ENCODE results near the gene DGKD. TPM values are rescaled to one million over a fixed set of nuclear protein-coding genes. Genes with fewer than 3 reads are reported as not detected.
A peak's percentile ranks its signal among the peaks of the same experiment; 100 is the strongest.
"Not testable (repeated sequence)": the region's sequence is repeated elsewhere in the genome, so short reads cannot be mapped to it uniquely, and the experiment has no call there.

DGKD gene
- polyA plus RNA-seq, 3 donors, result 14.5 to 67.5 (median 16.6) TPM

DNA sequence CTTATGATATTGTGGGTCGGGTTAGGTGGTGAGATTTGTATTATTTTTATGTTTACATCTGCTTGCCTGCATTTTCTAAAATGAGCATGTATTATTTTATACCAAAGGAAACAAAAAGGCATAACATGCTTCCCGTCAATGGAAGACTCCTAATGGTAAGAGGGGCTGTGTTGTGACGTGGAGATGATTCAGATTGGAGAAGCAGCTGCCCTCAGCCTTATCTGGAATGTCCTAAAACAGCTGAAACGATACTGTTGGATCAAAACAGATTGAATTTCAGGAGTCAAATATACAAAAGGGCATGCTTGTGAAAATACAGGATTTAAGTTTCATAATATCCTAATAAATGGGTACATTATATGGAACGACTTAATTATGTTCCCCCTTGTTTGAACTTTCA is 19.0 kb downstream of the DGKD start:
- no peak for TF ChIP-seq CTCF (IDR thresholded peaks at IDR 0.05)
- Mint-ChIP-seq H3K27ac (peak overlapping the region in 1 of 7 donors; percentile 56), H3K36me3 (peaks cover 44 to 75% of the 10 kb centered on the region in 2 donors)

GRCh38 chr2:233374776-233375175 is 20.5 kb downstream of the DGKD start:
- peaks cover 21% of the 10 kb centered on the region for H3K4me1 Mint-ChIP-seq
- H3K27me3 ChIP-seq (ENCODE audit: control insufficient read depth in 2 of 2, insufficient read depth in 2 of 2, low read length in 2 of 2); H3K27me3 Mint-ChIP-seq (ENCODE audit: low read depth in 3 of 3); H3K4me3 Mint-ChIP-seq; H3K4me2 ChIP-seq (replicated peaks; ENCODE audit: extremely low read depth, low read length, poor library complexity, severe bottlenecking); H2AFZ ChIP-seq (ENCODE audit: insufficient read depth, low read depth, low read length, poor library complexity, severe bottlenecking); H3K9me3 Mint-ChIP-seq; DNase-seq; H3K4me3 ChIP-seq (replicated peaks in 1 of 3; ENCODE audit: low read depth in 2 of 3, low read length in 3 of 3); H3K9ac ChIP-seq (ENCODE audit: insufficient read depth, low read length, poor library complexity, severe bottlenecking); H3K9me3 ChIP-seq (replicated peaks in 1 of 2; ENCODE audit: control insufficient read depth in 1 of 2, insufficient read depth in 1 of 2, low read length in 2 of 2); intact Hi-C loops (cut with micrococcal nuclease): not testable (repeated sequence)
- H4K20me1 ChIP-seq (ENCODE audit: insufficient read depth, low read length), result peaks cover 98% of the 10 kb centered on the region
- peak overlapping the region in 1 of 2 donors; percentile 52 for H3K27ac ChIP-seq (ENCODE audit: low read depth in 1 of 2, low read length in 2 of 2)
- H3K79me2 ChIP-seq (ENCODE audit: insufficient read depth, low read length), result peaks cover 100% of the 10 kb centered on the region
- H3K36me3 ChIP-seq (replicated peaks in 1 of 2; ENCODE audit: control insufficient read depth in 1 of 2, insufficient read depth in 2 of 2, low read length in 2 of 2), result peaks cover 34 to 67% of the 10 kb centered on the region in 2 donors
- WGBS (ENCODE audit: insufficient coverage), result 98% methylated on average over 6 of the region's 11 CpGs
- H3K36me3 Mint-ChIP-seq, result peaks cover 50 to 74% of the 10 kb centered on the region in 2 donors
- H3K4me1 ChIP-seq (ENCODE audit: control insufficient read depth in 1 of 2, insufficient read depth in 2 of 2, low read length in 2 of 2), result peaks cover 7 to 11% of the 10 kb centered on the region in 2 donors
- peak overlapping the region in 1 of 7 donors; percentile 20 for H3K27ac Mint-ChIP-seq

More for the DNA sequence above, 19.0 kb downstream of the DGKD start:
- Histone ChIP-seq H4K20me1 (ENCODE audit: insufficient read depth, low read length) (peaks cover 98% of the 10 kb centered on the region), H3K4me3 (replicated peaks in 1 of 3; ENCODE audit: low read depth in 2 of 3, low read length in 3 of 3) (no peak overlapping the region), H3K4me2 (replicated peaks; ENCODE audit: extremely low read depth, low read length, poor library complexity, severe bottlenecking) (no peak overlapping the region), H3K27ac (ENCODE audit: low read depth in 1 of 2, low read length in 2 of 2) (no peak overlapping the region), H2AFZ (ENCODE audit: insufficient read depth, low read depth, low read length, poor library complexity, severe bottlenecking) (no peak overlapping the region), H3K36me3 (replicated peaks in 1 of 2; ENCODE audit: control insufficient read depth in 1 of 2, insufficient read depth in 2 of 2, low read length in 2 of 2) (peaks cover 34 to 61% of the 10 kb centered on the region in 2 donors), H3K4me1 (ENCODE audit: control insufficient read depth in 1 of 2, insufficient read depth in 2 of 2, low read length in 2 of 2) (peaks cover 17 to 25% of the 10 kb centered on the region in 2 donors), H3K9ac (ENCODE audit: insufficient read depth, low read length, poor library complexity, severe bottlenecking) (no peak overlapping the region), H3K27me3 (ENCODE audit: control insufficient read depth in 2 of 2, insufficient read depth in 2 of 2, low read length in 2 of 2) (no peaks in the 10 kb centered on the region), H3K9me3 (replicated peaks in 1 of 2; ENCODE audit: control insufficient read depth in 1 of 2, insufficient read depth in 1 of 2, low read length in 2 of 2) (no peaks in the 10 kb centered on the region), H3K79me2 (ENCODE audit: insufficient read depth, low read length) (peaks cover 100% of the 10 kb centered on the region)
- intact Hi-C loops (cut with micrococcal nuclease), result no loop called here
- DNase-seq, result no peak
- no CpG with 5 or more reads among the region's 5 CpGs for WGBS (ENCODE audit: insufficient coverage)
- Mint-ChIP-seq H3K4me1 (peaks cover 32% of the 10 kb centered on the region), H3K27me3 (ENCODE audit: low read depth in 3 of 3) (peaks cover 0 to 4% (median 0%) of the 10 kb centered on the region in 3 donors), H3K4me3 (no peak overlapping the region), H3K9me3 (no peaks in the 10 kb centered on the region)
